Fibroblast of the conjunctiva (primary cell): ENCODE data around the gene MRPL44.
A peak's percentile ranks its signal among the peaks of the same experiment; 100 is the strongest.
"Not testable (repeated sequence)": the region's sequence is repeated elsewhere in the genome, so short reads cannot be mapped to it uniquely, and the experiment has no call there.

ENCODE experiments used
- DNase-seq: peaks from one replicate; pipeline ENCODE4 v3.0.0-alpha.2; 2010; ENCODE audit warnings: low read depth

The MRPL44 gene

DNA sequence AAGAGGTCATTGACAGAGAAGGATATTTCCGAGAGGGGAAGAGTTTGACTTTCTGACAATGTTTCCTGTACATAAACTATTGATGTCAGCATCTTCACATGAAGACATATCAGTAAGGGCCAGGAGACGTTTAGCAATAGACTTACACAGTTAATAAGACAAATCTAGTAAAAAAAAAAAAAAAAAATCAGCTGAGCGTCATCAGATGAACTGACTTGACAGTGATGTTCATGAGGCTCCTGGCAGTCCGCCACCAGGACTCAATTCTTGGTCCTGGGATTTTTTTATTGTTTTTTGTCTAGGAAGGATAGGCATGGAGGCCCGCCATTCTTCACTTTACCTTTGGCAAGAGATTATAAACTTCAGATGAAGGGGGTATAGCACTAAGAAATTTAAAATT is 14.5 kb downstream of the MRPL44 start:
- no peak for DNase-seq

DNA sequence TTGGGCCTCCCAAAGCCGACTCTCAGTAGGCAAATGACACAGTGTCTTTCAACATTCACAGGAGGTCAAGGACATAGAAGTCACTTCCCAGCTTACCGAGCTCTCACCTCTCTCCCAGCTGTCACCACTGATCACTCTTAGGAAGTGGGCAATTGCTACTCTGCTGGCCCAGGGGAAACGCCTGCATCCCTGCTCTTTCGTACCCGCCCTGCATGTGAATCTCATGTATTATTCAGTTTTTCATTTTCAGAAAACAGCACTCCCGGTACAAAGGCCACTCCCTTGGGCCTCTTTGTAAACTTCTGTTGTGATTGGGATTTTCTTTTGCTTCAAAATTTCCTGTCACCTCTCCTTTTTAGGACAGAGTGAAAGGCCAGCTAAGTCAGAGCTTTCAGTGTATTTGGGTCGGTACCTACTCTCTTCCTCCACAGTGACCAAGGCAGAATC is 15.4 kb downstream of the MRPL44 start:
- DNase-seq: no peak

DNA sequence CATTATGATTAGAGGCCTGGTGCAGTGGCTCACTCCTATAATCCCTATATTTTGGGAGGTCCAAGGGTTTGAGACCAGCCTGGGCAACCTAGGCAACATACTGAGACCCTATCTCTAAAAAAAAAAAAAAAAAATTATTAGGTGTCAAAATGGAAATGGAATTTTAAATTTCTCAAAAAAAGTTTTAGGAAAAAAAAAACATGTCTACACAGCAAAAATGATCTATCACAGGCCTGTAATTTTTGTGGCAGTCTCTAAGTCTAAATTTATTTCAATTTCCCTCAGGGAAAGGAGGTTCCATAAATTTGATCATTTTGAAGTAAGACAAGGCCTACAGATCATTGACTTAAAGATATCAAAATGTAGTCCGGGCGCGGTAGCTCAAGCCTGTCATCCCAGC is 16.3 kb downstream of the MRPL44 start:
- DNase-seq: no peak

DNA sequence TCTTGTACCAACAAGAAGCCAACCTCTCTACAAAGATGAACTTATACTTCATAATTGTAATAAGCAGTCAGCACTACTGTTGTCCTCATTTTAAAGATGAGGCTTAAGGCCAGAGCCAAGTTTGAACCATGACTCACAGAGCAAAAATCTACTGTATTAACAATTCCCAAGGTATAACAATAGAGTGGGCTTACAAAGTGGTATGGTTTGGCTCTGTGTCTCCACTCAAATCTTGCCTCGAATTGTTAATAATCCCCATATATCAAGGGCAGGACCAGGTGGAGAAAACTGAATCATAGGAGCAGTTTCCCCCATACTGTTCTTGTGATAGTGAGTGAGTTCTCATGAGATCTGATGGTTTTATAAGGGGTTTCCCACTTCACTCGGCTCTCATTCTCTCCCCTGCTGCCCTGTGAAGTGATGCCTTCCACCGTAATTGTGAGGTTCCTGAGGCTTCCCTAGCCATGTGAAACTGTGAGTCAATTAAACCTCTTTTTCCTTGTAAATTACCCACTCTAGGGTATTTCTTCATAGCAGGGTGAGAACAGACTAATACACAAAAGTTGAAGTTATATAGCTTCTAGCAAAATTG is 19.5 kb downstream of the MRPL44 start:
- no peak for DNase-seq

DNA sequence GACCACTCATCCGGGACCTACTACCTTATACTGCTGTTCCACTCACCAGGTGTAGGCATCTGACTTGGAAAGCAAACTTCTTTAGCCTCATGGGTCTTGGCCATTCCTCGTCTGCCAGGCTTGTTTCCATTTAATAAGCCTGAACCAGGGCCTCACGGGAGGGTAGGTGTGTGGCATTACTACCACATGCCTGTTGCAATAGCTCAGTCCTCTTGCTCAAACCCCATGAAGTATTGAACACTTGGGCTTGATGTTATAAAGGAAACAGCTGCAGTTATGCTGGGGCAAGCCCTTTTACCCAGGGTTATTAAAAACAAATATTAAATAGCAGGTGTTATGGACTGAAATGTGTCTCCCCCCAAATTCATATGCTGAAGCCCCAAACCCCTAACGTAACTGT is 21.2 kb downstream of the MRPL44 start:
- DNase-seq: no peak

DNA sequence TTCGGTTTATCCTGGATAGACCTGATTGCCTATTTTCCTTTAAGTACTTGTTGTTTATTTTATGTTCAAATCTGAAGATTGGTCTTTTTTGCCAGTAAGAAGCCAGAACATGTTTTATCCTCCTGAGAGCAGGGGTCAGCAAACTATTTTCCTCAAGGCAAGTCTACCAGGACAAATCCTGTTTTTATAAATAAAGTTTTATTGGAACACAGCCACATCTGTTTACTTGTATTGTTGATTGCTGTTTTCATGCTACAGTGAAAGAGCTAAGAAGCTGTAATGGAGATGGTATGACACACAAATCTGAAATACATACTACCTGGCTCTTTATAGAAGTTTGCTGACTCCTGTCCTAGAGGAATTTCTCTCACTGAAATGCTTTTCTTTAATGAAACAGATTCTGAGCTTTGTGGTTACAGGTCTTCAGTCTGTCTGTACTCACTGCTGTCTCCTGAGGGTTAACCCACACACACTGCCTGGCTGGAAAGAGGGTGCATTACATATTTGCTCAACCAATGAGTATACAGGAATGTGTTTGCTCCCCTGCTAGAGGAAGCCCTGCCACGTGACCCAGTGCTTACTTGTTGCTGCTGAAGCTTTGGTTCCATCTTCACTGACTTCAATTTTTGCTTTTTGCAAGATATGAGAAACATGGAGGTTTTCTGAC is 22.6 kb downstream of the MRPL44 start:
- no peak for DNase-seq

DNA sequence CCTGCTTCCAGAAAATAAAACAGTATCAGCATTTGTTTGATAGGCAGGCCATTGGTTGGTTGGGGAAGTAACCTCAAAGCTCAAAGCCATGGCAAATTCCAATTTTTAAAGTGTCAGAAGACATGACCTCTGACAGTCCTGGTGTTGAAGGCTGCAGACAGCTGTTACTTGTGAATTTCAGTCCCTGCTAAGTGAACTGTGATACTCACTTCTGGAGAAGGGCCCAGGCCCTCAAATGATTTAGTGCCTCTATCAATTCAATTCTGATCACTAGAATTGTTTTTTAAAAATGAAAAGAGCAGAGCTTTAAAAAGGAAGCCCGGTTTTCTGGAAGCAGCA is 23.1 kb downstream of the MRPL44 start:
- no peak for DNase-seq

DNA sequence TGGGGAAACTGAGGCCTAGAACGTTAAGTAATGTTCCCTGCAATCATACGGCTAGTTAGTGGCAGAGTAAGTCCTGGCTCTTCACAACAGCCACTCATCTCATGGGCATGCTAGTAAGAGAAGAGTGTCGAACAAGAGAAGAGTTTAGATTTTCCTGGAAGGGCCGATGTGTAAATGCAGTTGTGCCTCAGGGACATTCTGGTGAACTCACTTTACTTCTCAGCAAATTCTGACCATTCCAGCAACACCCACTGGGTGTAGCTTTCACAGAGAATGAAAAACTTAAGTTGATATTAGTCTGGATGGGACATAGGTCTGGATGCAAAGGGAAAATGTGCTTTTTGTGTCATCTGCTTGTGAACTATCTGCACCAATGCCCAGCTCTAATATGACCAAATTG is 23.5 kb downstream of the MRPL44 start:
- DNase-seq: no peak

DNA sequence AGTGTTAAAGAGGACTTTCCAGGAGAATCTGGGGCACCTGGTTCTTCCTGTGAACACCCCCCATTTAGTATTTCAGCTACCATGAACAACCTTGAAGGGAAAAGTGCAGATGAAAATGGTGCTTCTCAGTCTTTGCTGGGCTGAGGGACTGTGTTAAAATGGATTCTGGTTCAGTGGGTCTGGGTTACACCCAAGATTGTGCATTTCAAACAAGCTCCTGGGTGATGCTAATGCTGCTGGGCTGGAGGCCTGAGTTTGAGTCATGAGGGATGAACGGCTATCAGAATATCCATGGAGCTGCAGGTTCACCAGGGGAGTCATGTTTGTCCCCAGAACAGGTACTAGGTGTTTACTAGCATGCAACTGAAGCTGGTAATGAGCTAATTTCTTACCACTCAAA is 24.0 kb downstream of the MRPL44 start:
- DNase-seq: no peak

DNA sequence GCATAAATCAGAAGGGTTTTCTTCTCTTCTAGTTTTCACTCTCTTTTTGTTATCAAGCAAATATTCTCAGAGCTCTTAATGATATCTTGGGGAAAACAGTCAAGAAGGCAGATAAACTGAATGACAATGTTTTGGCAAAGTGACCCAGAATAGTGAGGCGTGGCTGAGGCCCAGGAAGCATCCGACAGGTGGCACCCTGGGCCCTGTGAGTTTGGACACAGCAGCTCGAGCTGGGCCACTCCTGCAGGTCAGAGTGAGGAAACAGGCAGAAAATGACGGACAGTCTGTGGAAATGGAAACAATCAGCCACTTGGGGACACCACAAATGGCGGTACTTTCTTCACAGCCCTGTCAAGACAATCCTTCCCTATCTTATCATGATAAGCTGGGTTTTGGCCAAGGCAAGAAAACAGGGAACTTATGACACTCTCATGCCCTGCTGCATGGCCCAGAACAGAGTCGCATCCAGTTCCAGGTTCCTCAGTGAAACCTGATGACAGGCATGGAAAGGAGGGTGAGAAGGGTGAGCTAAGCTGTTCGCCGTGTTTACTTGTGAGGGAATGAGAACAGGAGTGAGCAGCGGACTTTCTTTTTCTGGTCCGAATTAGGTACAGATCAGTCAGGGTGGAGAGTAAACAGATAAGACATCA is 32.1 kb downstream of the MRPL44 start:
- DNase-seq: no peak

DNA sequence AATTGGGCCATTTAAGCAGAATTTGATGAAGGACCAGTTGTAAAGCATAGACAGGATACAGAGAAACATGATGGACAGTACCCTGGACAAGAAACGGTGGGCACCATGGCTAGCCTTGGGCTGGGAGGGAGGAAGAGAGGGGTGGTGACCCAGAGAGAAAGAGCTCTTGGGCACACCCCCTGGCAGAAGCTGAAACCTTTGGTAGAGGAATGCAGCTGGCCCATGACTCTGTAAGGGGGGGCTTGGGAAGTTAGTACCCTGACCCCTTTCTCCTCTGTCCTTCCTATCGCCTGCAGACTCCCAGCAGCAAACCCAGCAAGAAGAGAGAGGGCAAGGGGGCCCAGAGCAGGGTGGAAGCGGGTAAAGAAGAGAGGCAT is 32.6 kb downstream of the MRPL44 start:
- no peak for DNase-seq

DNA sequence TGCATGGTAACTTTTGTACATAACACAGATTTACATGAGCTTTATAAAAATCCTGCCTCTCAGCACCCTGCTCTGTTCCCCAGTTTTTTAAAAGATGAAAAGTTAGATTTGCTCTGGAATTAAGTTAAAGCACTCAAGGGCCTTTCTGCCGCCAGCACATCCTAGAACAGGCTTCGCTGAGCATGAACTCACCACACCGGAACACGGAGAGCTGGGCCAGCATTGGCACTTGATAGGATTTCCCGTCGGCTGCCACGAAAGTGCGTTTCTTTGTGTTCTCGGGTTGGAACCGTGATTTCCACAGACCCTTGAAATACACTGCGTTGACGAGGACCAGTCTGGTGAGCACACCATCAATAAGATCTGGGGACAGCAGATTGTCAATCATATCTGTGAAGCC is 34.3 kb downstream of the MRPL44 start:
- DNase-seq: no peak

DNA sequence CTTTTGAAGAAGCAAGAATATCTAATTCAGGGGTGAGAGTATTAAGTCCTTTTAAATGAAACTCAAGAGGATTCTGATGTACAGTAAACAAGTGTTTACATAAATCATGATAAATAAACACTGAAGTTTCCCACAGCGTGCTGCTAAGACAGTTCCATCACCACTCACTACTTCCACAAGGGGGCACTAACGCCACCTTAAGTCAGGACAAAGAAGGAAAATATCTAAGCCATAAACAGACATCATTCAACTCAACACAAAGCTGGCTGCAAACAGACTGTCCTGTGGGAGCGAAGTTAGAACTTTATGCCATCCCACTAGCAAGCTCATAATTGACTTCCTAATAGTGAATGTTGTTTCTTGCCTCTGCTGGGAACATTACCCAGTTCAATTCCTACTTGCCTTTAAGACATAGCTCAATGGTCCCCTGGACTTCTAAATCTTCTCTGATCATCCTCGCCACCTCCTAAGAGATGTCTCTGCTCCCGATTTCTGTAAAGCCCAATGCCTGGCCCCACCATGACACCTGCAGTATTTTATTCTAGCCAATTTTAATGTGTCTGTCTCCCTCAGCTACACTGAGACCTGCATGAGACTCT is 36.5 kb downstream of the MRPL44 start:
- DNase-seq: peak; percentile 85

DNA sequence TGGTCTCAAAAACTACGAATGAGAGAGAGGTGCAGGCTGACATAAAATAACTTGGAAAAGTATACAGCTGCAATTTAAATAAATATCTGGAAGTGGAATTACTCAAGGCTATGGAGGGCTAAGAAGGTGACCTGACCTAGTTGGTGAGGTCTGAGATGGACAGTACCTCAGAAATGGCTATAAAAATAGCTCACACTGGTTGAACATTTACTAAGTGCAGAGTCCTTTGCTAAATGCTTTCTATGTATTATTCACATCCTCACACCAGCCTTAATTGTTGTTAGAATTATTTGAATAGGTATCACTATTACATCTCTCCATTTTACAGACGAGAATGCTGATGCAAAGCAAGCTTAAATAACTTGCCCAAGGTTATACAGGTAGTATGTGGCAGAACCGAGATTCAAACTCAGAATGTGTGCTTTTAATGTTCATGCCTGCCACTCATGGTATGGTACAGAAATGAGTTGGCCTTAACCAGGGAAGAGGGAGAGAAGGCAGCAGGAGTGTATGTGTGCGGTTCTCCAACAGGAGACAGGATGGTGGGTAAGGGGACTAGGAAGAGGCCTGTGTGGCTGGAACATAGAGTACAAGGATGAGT is 37.4 kb downstream of the MRPL44 start:
- no peak for DNase-seq

DNA sequence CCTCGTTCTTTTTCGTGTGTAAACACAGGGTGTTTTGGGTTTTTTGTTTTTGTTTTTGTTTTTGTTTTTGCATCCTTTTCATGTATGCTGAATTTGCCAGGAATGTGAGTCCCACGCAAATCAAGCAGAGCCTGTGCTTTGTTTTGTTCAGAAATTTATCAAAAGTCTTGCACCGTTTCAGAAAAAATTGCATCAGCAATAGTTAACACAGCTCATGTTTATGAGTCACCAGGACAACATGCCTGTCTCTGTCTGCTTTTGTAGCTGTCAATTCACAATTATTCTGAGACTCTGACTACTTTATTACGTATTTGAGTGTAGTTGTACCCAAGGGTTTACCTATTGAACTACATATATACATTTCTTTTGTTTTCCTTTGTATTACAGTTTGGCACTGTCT is 38.3 kb downstream of the MRPL44 start:
- peak; percentile 49 for DNase-seq

DNA sequence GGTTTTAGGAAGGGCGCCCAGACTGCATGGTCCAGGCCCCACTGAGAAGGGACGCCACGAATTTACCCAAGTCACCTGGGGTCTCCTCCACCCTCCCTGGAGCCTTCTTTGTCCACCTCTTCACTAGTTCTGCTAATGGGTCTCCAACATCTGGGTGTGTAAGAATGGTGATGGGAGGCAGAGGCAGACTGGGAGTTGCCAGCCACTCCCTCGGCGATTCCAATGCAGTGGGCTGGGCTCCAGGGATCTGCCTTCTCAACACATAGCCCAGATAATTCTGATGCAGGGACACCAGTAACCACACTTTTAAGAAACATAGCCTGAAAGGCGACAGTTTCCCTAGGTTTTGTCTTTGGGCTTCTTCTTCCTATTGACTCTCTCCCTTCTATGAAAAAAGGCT is 39.1 kb downstream of the MRPL44 start:
- no peak for DNase-seq

DNA sequence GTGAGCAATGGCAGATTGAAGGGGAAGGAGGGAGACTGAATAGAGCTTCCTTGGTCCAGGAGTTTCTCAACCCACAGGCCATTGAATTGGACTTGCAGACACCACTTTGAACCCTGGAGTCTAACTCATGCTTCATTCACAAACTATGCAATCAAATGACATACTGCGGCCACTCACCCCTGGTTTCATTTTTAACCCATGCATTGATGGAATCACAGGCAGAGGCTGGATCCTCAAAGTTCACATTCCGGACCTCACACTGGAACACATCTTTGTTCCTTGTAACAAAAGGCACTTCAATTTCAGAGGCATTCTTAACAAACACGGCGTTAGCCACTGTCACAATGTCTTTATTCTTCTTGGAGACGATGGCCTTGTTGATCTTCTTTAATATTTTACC is 40.7 kb downstream of the MRPL44 start:
- DNase-seq: no peak

DNA sequence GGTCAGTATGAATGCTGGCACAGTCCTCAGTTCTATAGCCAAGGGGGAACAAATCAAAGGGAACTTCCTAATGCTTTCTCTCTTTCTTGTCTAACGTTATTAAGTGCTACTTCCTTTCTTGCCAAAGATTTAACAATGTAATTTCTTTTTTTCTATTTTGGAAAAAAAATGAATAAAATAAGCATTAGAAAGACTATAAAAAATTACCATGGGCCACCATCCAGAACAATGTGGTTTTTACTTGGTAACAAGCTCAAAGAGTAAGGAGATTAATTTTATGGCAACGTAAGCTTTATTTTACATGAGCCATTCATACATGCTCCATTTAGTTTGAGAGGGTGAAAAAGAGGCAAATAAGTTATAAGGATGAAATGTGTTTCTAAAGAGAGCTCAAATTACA is 41.7 kb downstream of the MRPL44 start:
- DNase-seq: no peak

DNA sequence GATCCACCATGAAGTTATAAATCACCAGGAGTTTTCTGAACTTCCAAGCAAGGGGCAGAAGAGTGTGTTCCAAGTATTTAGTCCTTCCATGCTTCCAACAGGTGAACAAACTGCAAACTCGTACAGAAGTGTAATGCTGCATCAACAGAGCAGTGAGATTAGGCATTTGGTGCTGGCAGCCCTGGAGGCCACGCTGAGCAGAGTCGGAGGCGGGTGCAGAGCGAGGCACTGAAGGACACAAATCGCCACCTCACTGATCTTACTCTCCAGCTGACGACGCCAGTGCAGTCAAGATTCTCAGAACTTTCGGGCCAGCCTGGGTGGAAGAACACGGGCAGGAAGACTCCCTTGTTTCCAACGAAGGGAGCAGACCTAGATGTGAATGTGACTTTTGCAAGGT is 42.6 kb downstream of the MRPL44 start:
- no peak for DNase-seq

DNA sequence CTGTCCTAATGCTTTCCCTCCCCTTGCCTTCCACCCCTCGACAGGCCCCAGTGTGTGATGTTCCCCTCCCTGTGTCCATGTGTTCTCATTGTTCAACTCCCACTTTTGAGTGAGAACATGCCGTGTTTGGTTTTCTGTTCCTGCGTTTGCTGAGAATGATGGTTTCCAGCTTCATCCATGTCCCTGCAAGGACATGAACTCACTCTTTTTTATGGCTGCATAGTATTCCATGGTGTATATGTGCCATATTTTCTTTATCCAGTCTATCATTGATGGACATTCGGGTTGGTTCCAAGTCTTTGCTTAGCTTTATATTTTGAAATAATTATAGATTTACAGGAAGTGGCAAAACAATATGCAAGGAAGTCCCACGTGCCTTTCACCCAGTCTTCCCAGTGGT is 43.4 kb downstream of the MRPL44 start:
- DNase-seq: not testable (repeated sequence)

DNA sequence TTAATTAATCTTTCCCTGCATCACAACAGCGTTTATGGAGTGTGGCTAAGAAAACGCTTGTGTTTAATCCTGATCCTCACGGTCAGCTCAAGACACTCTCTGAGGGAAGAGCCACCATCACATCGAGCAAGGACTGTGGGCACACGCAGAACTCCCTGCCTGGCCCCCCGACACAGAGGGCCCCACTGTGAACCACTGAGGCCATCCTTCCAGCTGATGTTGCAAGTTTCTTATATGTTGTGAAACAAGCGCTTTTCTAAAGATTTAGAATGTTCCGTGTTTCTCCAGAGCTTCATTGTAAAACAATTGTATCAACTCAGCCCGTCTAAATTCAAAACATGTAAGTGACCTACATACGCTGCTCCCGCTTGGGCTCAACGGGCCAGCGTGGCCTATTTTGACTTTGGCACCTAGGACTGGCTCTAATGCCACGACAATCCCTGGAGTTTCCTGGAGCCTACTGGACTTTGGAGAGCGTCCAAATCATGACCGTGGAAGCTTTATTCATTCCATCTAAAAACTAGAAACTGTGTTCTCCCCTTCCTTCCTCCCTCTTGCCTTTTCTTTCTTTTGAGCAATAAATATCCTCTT is 46.9 kb downstream of the MRPL44 start:
- no peak for DNase-seq

DNA sequence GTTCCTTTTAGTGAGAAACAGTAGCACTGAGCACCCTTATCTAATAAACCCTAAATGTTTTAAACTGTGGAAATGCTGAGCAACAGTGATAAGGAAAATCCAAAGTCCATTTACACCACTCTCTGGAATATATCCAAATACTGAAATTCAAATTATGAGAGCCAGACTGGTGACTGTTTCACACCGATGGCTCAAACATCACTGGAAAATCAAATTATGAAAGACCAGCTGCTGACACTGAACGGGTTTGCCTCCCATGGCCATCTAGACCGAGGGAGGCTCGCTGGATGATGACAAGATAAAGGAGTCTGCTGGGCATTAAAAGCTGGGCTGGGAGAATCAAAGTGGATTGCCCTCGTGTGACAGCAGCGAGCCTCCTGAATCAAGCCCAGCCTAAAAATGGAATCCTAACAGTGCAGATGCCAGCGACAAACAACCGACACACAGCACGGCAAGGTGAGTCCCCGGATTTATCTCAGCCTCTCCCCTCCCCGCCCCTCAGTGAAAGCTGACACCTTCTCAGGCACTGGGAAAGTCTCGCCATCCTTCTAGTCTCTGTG is 51.5 kb downstream of the MRPL44 start:
- no peak for DNase-seq
